BE2C (cell line): ENCODE measurements around the gene MVK.

ENCODE experiments used
- DNase-seq: peaks from one replicate; pipeline ENCODE4 v3.0.0-alpha.2; 2020
- H3K27me3 ChIP-seq: fragments of 250-450 bp; sonication (Bioruptor Pico); 2 replicates; pipeline ENCODE4 v1.5.1; 2020; ENCODE audit warnings: mild to moderate bottlenecking
- H3K36me3 ChIP-seq: fragments of 250-450 bp; sonication (Bioruptor Pico); 2 replicates; pipeline ENCODE4 v1.5.1; 2020; ENCODE audit warnings: mild to moderate bottlenecking
- H3K4me1 ChIP-seq: fragments of 250-450 bp; sonication (Bioruptor Pico); 2 replicates; pipeline ENCODE4 v1.5.1; 2020
- H3K4me3 ChIP-seq: 2 replicates; pipeline ENCODE4 v1.5.1; 2011; ENCODE audit warnings: low read depth, low read length
- H3K9me3 ChIP-seq: fragments of 250-450 bp; sonication (Bioruptor Pico); 2 replicates; pipeline ENCODE4 v1.5.1; 2020
- CTCF ChIP-seq: IDR thresholded peaks from 2 replicates; pipeline ENCODE4 v1.5.1; 2012; ENCODE audit warnings: mild to moderate bottlenecking, low read depth, low read length

The MVK gene

GRCh38 chr12:109562871-109563270 is 10.7 kb upstream of the MVK start:
- Histone ChIP-seq H3K27me3 (no peaks in the 10 kb centered on the region), H3K4me3 (no peak overlapping the region), H3K36me3 (peaks cover 8% of the 10 kb centered on the region; the same call in 1 of the 2 replicates), H3K9me3 (no peaks in the 10 kb centered on the region; the same call in 1 of the 2 replicates), H3K4me1 (no peaks in the 10 kb centered on the region)
- no peak for TF ChIP-seq CTCF
- no peak for DNase-seq

- TF ChIP-seq CTCF = no peak
- Histone ChIP-seq H3K4me3 (no peak overlapping the region), H3K4me1 (no peaks in the 10 kb centered on the region), H3K36me3 (peaks cover 8% of the 10 kb centered on the region; the same call in 1 of the 2 replicates), H3K27me3 (no peaks in the 10 kb centered on the region), H3K9me3 (no peaks in the 10 kb centered on the region; the same call in 1 of the 2 replicates)
- DNase-seq = no peak
Observed at GRCh38 chr12:109563291-109564284, 10.0 kb upstream of the MVK start.

- H3K36me3 ChIP-seq = peaks cover 8% of the 10 kb centered on the region; the same call in 1 of the 2 replicates
- H3K9me3 ChIP-seq = no peaks in the 10 kb centered on the region; the same call in 1 of the 2 replicates
- H3K27me3 ChIP-seq = no peaks in the 10 kb centered on the region
- TF ChIP-seq CTCF = no peak
- no peak for DNase-seq
- H3K4me3 ChIP-seq = no peak overlapping the region
- H3K4me1 ChIP-seq = no peaks in the 10 kb centered on the region
Observed at GRCh38 chr12:109566424-109566823, 7.2 kb upstream of the MVK start.

- Histone ChIP-seq H3K27me3 (no peaks in the 10 kb centered on the region), H3K9me3 (no peaks in the 10 kb centered on the region; the same call in 1 of the 2 replicates), H3K4me3 (no peak overlapping the region), H3K4me1 (no peaks in the 10 kb centered on the region), H3K36me3 (peaks cover 8% of the 10 kb centered on the region; the same call in 1 of the 2 replicates)
- TF ChIP-seq CTCF = no peak
- no peak for DNase-seq
Observed at GRCh38 chr12:109567296-109567695, 6.3 kb upstream of the MVK start.

- TF ChIP-seq CTCF = no peak
- no peaks in the 10 kb centered on the region for H3K9me3 ChIP-seq
- DNase-seq = no peak
- no peak overlapping the region for H3K4me3 ChIP-seq
- peaks cover 8% of the 10 kb centered on the region; the same call in 1 of the 2 replicates for H3K36me3 ChIP-seq
- H3K4me1 ChIP-seq = no peaks in the 10 kb centered on the region
- H3K27me3 ChIP-seq = no peaks in the 10 kb centered on the region
Observed at GRCh38 chr12:109567967-109568366, 5.6 kb upstream of the MVK start.

- Histone ChIP-seq H3K4me3 (no peak overlapping the region), H3K9me3 (no peaks in the 10 kb centered on the region), H3K36me3 (peaks cover 8% of the 10 kb centered on the region; the same call in 1 of the 2 replicates), H3K4me1 (no peaks in the 10 kb centered on the region), H3K27me3 (no peaks in the 10 kb centered on the region)
- TF ChIP-seq CTCF = no peak
- DNase-seq = no peak
Observed at GRCh38 chr12:109568486-109568885, 5.1 kb upstream of the MVK start.
